Effector CD4-positive, alpha-beta T cell (primary cell): ENCODE measurements around the gene CD209.
A peak's percentile ranks its signal among the peaks of the same experiment; 100 is the strongest.

ENCODE experiments used
- DNase-seq: peaks from one replicate; pipeline ENCODE4 v3.0.0-alpha.2; 2020

Gene CD209

GRCh38 chr19:7736148-7736547 lies 11.2 kb downstream of the CD209 start:
- no peak for DNase-seq

GRCh38 chr19:7734220-7735203 lies 12.8 kb downstream of the CD209 start:
- no peak for DNase-seq

- no peak for DNase-seq
These were observed 14.0 kb downstream of the CD209 start for GRCh38 chr19:7733376-7733775.

- DNase-seq, result no peak
These were observed 15.3 kb downstream of the CD209 start, which contains the start of gene CLEC4G for GRCh38 chr19:7732045-7732444. Gene CLEC4G (minus strand): TSS chr19:7732110. CDS start chr19:7732102, 8 bp downstream.

- no peak for DNase-seq
These were observed 15.7 kb downstream of the CD209 start for GRCh38 chr19:7731615-7732014.

GRCh38 chr19:7731218-7731595 lies 16.1 kb downstream of the CD209 start:
- no peak for DNase-seq

- no peak for DNase-seq
These were observed 16.8 kb downstream of the CD209 start for GRCh38 chr19:7730286-7731217.

GRCh38 chr19:7729831-7730285 lies 17.5 kb downstream of the CD209 start:
- no peak for DNase-seq

- no peak for DNase-seq
These were observed 18.1 kb downstream of the CD209 start for GRCh38 chr19:7729211-7729610.

- no peak for DNase-seq
These were observed 21.5 kb downstream of the CD209 start for GRCh38 chr19:7725791-7726190.

- DNase-seq, result no peak
These were observed 25.1 kb downstream of the CD209 start for GRCh38 chr19:7722231-7722651.

- no peak for DNase-seq
These were observed 27.0 kb downstream of the CD209 start for GRCh38 chr19:7720351-7720750.

GRCh38 chr19:7718668-7719067 lies 28.7 kb downstream of the CD209 start:
- no peak for DNase-seq

GRCh38 chr19:7716762-7717161 lies 30.6 kb downstream of the CD209 start:
- no peak for DNase-seq

- DNase-seq, result no peak
These were observed 31.7 kb downstream of the CD209 start for GRCh38 chr19:7715671-7716070.

GRCh38 chr19:7710616-7711015 lies 36.7 kb downstream of the CD209 start:
- no peak for DNase-seq

GRCh38 chr19:7709932-7710460 lies 37.3 kb downstream of the CD209 start:
- DNase-seq, result no peak

- DNase-seq, result no peak
These were observed 40.3 kb downstream of the CD209 start for GRCh38 chr19:7706955-7707456.

GRCh38 chr19:7706188-7706954 lies 41.0 kb downstream of the CD209 start:
- DNase-seq, result no peak

- peak; percentile 60 for DNase-seq
These were observed 41.7 kb downstream of the CD209 start for GRCh38 chr19:7705387-7706187.
